ENCODE measurements around the gene SLC1A5.

DNA sequence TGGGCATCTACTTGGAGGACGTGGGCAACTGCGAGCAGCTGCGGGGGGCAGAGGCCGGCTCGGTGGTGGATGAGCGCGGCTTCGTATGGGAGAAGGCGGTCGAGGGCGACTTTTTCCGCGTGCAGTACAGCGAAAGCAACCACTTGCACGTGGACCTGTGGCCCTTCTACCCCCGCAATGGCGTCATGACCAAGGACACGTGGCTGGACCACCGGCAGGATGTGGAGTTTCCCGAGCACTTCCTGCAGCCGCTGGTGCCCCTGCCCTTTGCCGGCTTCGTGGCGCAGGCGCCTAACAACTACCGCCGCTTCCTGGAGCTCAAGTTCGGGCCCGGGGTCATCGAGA is 31.9 kb downstream of the SLC1A5 start:
- TF ChIP-seq, protein P1, sequence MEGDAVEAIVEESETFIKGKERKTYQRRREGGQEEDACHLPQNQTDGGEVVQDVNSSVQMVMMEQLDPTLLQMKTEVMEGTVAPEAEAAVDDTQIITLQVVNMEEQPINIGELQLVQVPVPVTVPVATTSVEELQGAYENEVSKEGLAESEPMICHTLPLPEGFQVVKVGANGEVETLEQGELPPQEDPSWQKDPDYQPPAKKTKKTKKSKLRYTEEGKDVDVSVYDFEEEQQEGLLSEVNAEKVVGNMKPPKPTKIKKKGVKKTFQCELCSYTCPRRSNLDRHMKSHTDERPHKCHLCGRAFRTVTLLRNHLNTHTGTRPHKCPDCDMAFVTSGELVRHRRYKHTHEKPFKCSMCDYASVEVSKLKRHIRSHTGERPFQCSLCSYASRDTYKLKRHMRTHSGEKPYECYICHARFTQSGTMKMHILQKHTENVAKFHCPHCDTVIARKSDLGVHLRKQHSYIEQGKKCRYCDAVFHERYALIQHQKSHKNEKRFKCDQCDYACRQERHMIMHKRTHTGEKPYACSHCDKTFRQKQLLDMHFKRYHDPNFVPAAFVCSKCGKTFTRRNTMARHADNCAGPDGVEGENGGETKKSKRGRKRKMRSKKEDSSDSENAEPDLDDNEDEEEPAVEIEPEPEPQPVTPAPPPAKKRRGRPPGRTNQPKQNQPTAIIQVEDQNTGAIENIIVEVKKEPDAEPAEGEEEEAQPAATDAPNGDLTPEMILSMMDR (IDR thresholded peaks at IDR 0.05 in 2 of 3, conservative IDR thresholded peaks at IDR 0.05 in 1 of 3; ENCODE audit: borderline replicate concordance in 1 of 3, insufficient read depth in 1 of 3, low read depth in 2 of 3, low read length in 2 of 3) = no peak
- TF ChIP-seq JUND (IDR thresholded peaks at IDR 0.05) = no peak
- TF ChIP-seq EZH2 (IDR thresholded peaks at IDR 0.05) = no peak
- no peak for TF ChIP-seq POLR2A (IDR thresholded peaks at IDR 0.05; ENCODE audit: borderline replicate concordance, extremely low read depth, insufficient read depth, insufficient read length)
- no peak for TF ChIP-seq YY1 (IDR thresholded peaks at IDR 0.05; ENCODE audit: extremely low read depth, insufficient replicate concordance, low read depth, low read length)
- no peak for TF ChIP-seq ZFX (IDR thresholded peaks at IDR 0.05)
- TF ChIP-seq EGR1 (IDR thresholded peaks at IDR 0.05; ENCODE audit: low read depth) = no peak
- TF ChIP-seq ELF1 (IDR thresholded peaks at IDR 0.05; ENCODE audit: borderline replicate concordance, low read depth) = no peak

All from HCT116 (cell line).